ENCODE data around the gene NPTX2. TPM values are rescaled to one million over a fixed set of nuclear protein-coding genes. Genes with fewer than 3 reads are reported as not detected.
A peak's percentile ranks its signal among the peaks of the same experiment; 100 is the strongest.
"Not testable (repeated sequence)": the region's sequence is repeated elsewhere in the genome, so short reads cannot be mapped to it uniquely, and the experiment has no call there.

NPTX2 gene
- not detected for total RNA-seq

DNA sequence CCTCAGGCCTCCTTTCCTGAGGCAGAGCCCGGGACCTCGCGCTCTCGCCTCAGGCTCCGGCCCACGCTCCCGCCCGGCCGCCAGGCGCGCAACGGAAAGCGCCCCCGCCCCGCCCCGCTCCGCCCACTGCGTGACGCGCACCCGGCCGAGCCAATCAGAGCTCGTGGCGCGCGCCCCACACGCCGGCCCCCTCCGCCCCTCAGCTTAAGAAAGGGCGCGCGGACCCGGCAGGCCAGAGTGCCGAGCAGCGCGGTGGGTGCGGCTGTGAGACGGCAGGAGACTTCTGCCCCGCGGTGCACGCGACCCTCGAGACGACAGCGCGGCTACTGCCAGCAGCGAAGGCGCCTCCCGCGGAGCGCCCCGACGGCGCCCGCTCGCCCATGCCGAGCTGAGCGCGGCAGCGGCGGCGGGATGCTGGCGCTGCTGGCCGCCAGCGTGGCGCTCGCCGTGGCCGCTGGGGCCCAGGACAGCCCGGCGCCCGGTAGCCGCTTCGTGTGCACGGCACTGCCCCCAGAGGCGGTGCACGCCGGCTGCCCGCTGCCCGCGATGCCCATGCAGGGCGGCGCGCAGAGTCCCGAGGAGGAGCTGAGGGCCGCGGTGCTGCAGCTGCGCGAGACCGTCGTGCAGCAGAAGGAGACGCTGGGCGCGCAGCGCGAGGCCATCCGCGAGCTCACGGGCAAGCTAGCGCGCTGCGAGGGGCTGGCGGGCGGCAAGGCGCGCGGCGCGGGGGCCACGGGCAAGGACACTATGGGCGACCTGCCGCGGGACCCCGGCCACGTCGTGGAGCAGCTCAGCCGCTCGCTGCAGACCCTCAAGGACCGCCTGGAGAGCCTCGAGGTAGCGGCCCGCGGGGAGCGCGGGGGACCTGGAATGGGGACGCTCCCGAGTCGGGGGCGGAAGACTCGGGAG is at the start of gene NPTX2:
Gene NPTX2, plus strand, starts transcription at position 235 of the 909 bp plus-strand sequence. Its CDS starts 177 bp downstream, at position 412.
- Mint-ChIP-seq H3K27me3 (peaks cover 53% of the 10 kb centered on the region), H3K4me1 (ENCODE audit: low read depth) (peaks cover 2% of the 10 kb centered on the region), H3K4me3 (no peak within 1 kb of the TSS), H3K36me3 (no peaks in the 10 kb centered on the region), H3K27ac (no peak within 1 kb of the TSS), H3K9me3 (peaks cover 2% of the 10 kb centered on the region)
- DNase-seq, result peak; percentile 19
- intact Hi-C loops (cut with micrococcal nuclease), result no loop called here
- POLR2A ChIA-PET, result no interaction called here
- CTCF ChIA-PET, result no interaction called here

GRCh38 chr7:98567991-98568390 is 49.1 kb upstream of the NPTX2 start:
- Mint-ChIP-seq H3K27me3 (peaks cover 5% of the 10 kb centered on the region), H3K9me3 (peaks cover 13% of the 10 kb centered on the region), H3K4me1 (ENCODE audit: low read depth) (no peaks in the 10 kb centered on the region), H3K36me3 (no peaks in the 10 kb centered on the region), H3K27ac (no peak overlapping the region), H3K4me3 (no peak overlapping the region)
- CTCF ChIA-PET, result no interaction called here
- intact Hi-C loops (cut with micrococcal nuclease), result no loop called here
- no peak for DNase-seq
- POLR2A ChIA-PET, result no interaction called here

GRCh38 chr7:98568891-98569290 is 48.2 kb upstream of the NPTX2 start:
- ChIA-PET CTCF (no interaction called here), POLR2A (no interaction called here)
- peaks cover 4% of the 10 kb centered on the region for H3K27me3 Mint-ChIP-seq
- no peak for DNase-seq
- no peak overlapping the region for H3K4me3 Mint-ChIP-seq
- peaks cover 12% of the 10 kb centered on the region for H3K9me3 Mint-ChIP-seq
- H3K27ac Mint-ChIP-seq, result no peak overlapping the region
- no peaks in the 10 kb centered on the region for H3K4me1 Mint-ChIP-seq (ENCODE audit: low read depth)
- intact Hi-C loops (cut with micrococcal nuclease), result no loop called here
- no peaks in the 10 kb centered on the region for H3K36me3 Mint-ChIP-seq

DNA sequence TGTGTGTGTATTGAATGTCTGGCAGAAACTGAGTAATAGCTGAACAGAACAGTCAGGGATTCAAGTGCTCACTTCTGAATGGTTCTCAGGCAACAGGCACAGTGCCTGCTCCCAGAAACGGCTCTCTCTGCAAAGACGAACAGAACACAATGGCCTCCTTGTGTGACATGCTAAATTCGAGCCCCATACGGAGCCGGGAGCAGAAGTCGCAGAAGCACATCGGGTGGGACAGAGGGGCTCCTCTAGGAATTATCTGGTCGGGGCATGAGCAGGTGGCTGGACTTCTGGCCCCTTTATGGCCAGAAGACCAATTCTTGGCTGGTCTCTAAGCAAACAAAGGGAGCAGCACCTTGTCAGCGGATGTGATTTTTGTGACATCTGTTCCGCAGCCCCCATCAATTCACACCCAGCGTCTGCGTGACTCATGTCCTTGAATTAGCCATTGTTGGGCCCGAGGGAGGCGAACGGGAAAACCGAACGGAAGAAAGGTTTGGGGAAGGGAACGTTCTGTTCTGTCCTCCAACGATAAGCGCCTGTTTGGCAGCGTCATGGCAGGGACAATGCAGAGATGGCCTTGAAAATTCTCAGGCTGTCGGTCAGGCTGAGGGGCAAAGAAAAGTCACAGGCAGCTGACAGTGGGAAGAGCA is 47.3 kb upstream of the NPTX2 start:
- ChIA-PET CTCF (no interaction called here), POLR2A (no interaction called here)
- peaks cover 6% of the 10 kb centered on the region for H3K9me3 Mint-ChIP-seq
- no peaks in the 10 kb centered on the region for H3K36me3 Mint-ChIP-seq
- intact Hi-C loops (cut with micrococcal nuclease), result no loop called here
- DNase-seq, result no peak
- H3K27ac Mint-ChIP-seq, result no peak overlapping the region
- H3K27me3 Mint-ChIP-seq, result peaks cover 4% of the 10 kb centered on the region
- H3K4me3 Mint-ChIP-seq, result no peak overlapping the region
- no peaks in the 10 kb centered on the region for H3K4me1 Mint-ChIP-seq (ENCODE audit: low read depth)

- peaks cover 7% of the 10 kb centered on the region for H3K9me3 Mint-ChIP-seq
- no peaks in the 10 kb centered on the region for H3K4me1 Mint-ChIP-seq (ENCODE audit: low read depth)
- DNase-seq, result no peak
- ChIA-PET CTCF (no interaction called here), POLR2A (no interaction called here)
- H3K27me3 Mint-ChIP-seq, result peaks cover 4% of the 10 kb centered on the region
- H3K27ac Mint-ChIP-seq, result no peak overlapping the region
- no peaks in the 10 kb centered on the region for H3K36me3 Mint-ChIP-seq
- H3K4me3 Mint-ChIP-seq, result no peak overlapping the region
- intact Hi-C loops (cut with micrococcal nuclease), result no loop called here
Observed at GRCh38 chr7:98571006-98571405, 46.1 kb upstream of the NPTX2 start.

DNA sequence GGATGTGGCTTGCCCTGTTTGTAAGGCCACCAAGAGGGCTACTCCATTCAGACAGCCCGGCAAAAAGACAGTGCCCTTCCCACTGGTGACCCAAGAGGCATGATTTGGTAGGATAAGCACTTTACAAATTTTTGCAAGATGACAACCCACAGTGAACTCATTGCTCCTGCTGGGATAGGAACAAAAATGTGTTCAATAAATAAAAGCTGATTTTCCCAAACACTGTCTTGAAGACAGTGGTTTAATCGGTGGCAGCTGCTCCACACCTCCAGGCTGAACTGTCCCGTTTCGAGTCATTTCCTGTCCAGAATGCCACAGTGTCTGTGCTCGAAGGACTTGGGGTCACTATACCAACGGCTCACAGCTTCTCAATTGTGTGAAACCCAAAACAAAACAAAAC is 45.1 kb upstream of the NPTX2 start:
- Mint-ChIP-seq H3K9me3 (peaks cover 16% of the 10 kb centered on the region), H3K27me3 (no peaks in the 10 kb centered on the region), H3K4me3 (no peak overlapping the region), H3K36me3 (peaks cover 3% of the 10 kb centered on the region), H3K27ac (no peak overlapping the region), H3K4me1 (ENCODE audit: low read depth) (no peaks in the 10 kb centered on the region)
- ChIA-PET CTCF (no interaction called here), POLR2A (no interaction called here)
- DNase-seq, result no peak
- intact Hi-C loops (cut with micrococcal nuclease), result no loop called here

DNA sequence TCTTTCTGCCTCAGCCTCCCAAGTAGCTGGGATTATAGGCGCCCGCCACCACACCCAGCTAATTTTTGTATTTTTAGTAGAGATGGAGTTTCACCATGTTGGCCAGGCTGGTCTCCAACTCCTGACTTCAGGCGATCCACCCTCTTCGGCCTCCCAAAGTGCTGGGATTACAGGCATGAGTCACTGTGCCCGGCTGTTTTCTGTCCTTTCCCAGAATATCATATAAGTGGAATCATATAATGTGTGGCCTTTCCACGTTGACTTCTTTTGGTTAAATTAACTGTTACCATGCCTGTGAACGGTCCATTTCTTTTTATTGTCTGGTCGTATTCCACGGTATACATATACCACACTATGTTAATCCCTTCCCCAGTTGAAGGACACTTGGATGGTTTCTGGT is 44.4 kb upstream of the NPTX2 start:
- H3K27me3 Mint-ChIP-seq, CTCF ChIA-PET: not testable (repeated sequence)

DNA sequence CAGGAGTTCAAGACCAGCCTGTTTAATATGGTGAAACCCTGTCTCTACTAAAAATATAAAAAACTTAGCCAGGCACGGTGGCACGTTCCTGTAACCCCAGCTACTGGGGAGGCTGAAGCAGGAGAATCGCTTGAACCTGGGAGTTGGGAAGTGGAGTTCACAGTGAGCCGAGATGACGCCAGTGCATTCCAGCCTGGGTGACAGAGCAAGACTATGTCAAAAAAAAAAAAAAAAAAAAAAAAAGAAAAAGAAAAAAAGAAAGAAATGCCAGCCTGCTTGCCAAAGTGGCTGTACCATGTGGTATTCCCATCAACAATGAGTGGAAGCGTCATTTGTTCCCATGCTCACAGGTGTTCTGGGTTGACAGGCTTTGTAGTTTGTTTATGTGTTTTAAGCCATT is 43.3 kb upstream of the NPTX2 start:
- H3K36me3 Mint-ChIP-seq, result peaks cover 3% of the 10 kb centered on the region
- intact Hi-C loops (cut with micrococcal nuclease), result no loop called here
- no peak for DNase-seq
- no peak overlapping the region for H3K4me3 Mint-ChIP-seq
- no peak overlapping the region for H3K27ac Mint-ChIP-seq
- H3K27me3 Mint-ChIP-seq, result no peaks in the 10 kb centered on the region
- ChIA-PET POLR2A (no interaction called here), CTCF (no interaction called here)
- H3K4me1 Mint-ChIP-seq (ENCODE audit: low read depth), result no peaks in the 10 kb centered on the region
- peaks cover 18% of the 10 kb centered on the region for H3K9me3 Mint-ChIP-seq

More for the DNA sequence above, 44.4 kb upstream of the NPTX2 start:
- intact Hi-C loops (cut with micrococcal nuclease); H3K27ac Mint-ChIP-seq; DNase-seq; POLR2A ChIA-PET; H3K36me3 Mint-ChIP-seq; H3K4me3 Mint-ChIP-seq; H3K4me1 Mint-ChIP-seq (ENCODE audit: low read depth): not testable (repeated sequence)
- H3K9me3 Mint-ChIP-seq, result peaks cover 18% of the 10 kb centered on the region

DNA sequence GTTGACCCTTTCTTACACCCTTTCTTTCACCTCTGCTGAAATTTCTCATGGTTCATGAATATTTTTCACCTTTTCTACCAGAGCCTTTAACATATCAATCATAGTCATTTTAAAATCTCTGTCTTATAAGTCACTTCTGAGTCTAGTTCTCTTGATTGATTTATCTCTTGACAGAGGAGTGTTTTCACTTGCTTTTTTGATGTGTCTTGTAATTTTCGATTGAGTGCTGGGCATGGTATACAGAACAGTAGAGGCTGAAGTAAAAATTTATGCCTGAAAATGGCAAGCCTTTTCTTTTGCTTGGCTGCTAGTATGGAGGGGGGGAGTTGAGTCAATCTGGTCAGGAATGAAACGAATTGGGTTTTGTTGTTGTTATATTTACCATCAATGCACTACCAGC is 41.2 kb upstream of the NPTX2 start:
- H3K27ac Mint-ChIP-seq, result no peak overlapping the region
- H3K4me3 Mint-ChIP-seq, result no peak overlapping the region
- POLR2A ChIA-PET, result no interaction called here
- CTCF ChIA-PET, result no interaction called here
- no peak for DNase-seq
- no peaks in the 10 kb centered on the region for H3K4me1 Mint-ChIP-seq (ENCODE audit: low read depth)
- intact Hi-C loops (cut with micrococcal nuclease), result no loop called here
- peaks cover 18% of the 10 kb centered on the region for H3K9me3 Mint-ChIP-seq
- H3K36me3 Mint-ChIP-seq, result peaks cover 3% of the 10 kb centered on the region
- H3K27me3 Mint-ChIP-seq, result no peaks in the 10 kb centered on the region

- intact Hi-C loops (cut with micrococcal nuclease), result no loop called here
- no peaks in the 10 kb centered on the region for H3K36me3 Mint-ChIP-seq
- peaks cover 17% of the 10 kb centered on the region for H3K9me3 Mint-ChIP-seq
- H3K27ac Mint-ChIP-seq, result no peak overlapping the region
- POLR2A ChIA-PET, result no interaction called here
- H3K27me3 Mint-ChIP-seq, result no peaks in the 10 kb centered on the region
- H3K4me1 Mint-ChIP-seq (ENCODE audit: low read depth), result no peaks in the 10 kb centered on the region
- CTCF ChIA-PET, result no interaction called here
- no peak for DNase-seq
- no peak overlapping the region for H3K4me3 Mint-ChIP-seq
Observed at GRCh38 chr7:98584830-98585229, 32.3 kb upstream of the NPTX2 start.

DNA sequence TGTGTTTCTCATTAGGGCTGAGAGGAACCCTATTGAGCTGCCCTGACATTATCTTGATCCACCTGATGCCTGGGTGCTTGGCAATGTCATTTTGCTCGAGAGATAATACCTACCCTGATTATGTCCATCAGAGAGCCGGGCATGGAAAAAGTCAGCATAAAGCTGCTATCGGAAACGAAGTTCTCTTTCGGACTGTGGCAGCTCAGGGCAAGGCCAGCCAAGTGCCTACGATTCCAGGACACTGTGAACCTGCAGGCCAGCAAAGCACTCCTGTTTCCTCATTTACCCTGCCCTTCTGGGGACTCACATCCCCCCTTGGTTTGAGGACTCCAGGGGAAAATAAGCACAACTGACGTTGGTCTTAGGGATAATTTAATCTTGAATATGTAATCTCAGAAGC is 25.2 kb upstream of the NPTX2 start:
- Mint-ChIP-seq H3K4me1 (ENCODE audit: low read depth) (no peaks in the 10 kb centered on the region), H3K36me3 (no peaks in the 10 kb centered on the region), H3K27me3 (peaks cover 2% of the 10 kb centered on the region), H3K9me3 (no peaks in the 10 kb centered on the region), H3K4me3 (no peak overlapping the region), H3K27ac (no peak overlapping the region)
- no peak for DNase-seq
- ChIA-PET POLR2A (no interaction called here), CTCF (no interaction called here)
- intact Hi-C loops (cut with micrococcal nuclease), result no loop called here

DNA sequence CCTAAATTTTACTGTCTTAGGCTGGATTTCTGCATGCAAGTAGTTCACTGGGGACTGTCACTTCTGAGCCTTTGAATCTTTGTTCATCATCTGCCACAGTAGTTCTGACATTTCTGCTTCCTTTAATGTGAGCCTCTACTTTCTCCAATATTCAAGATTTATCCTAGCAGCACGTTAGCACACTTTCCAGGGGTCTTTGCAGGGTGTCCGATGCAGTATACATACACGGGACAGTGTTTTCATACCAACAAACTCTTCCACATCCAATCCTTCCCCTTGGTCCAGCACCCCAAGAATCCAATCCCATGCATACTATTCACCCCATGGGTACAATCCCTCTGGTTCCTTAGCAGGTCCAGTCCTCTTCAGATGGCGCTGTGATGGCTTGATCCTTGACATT is 22.7 kb upstream of the NPTX2 start:
- H3K4me1 Mint-ChIP-seq (ENCODE audit: low read depth), result no peaks in the 10 kb centered on the region
- H3K36me3 Mint-ChIP-seq, result no peaks in the 10 kb centered on the region
- ChIA-PET POLR2A (no interaction called here), CTCF (no interaction called here)
- DNase-seq, result no peak
- intact Hi-C loops (cut with micrococcal nuclease), result no loop called here
- H3K27me3 Mint-ChIP-seq, result peaks cover 5% of the 10 kb centered on the region
- no peaks in the 10 kb centered on the region for H3K9me3 Mint-ChIP-seq
- no peak overlapping the region for H3K4me3 Mint-ChIP-seq
- no peak overlapping the region for H3K27ac Mint-ChIP-seq

GRCh38 chr7:98594787-98595186 is 22.3 kb upstream of the NPTX2 start:
- H3K36me3 Mint-ChIP-seq, result no peaks in the 10 kb centered on the region
- H3K4me1 Mint-ChIP-seq (ENCODE audit: low read depth), result no peaks in the 10 kb centered on the region
- H3K9me3 Mint-ChIP-seq, result no peaks in the 10 kb centered on the region
- no peak overlapping the region for H3K4me3 Mint-ChIP-seq
- no peak overlapping the region for H3K27ac Mint-ChIP-seq
- ChIA-PET CTCF (no interaction called here), POLR2A (no interaction called here)
- H3K27me3 Mint-ChIP-seq, result peaks cover 5% of the 10 kb centered on the region
- DNase-seq, result no peak
- intact Hi-C loops (cut with micrococcal nuclease), result no loop called here

Measured in activated CD4-positive, alpha-beta memory T cell treated with anti-CD3 and anti-CD28 coated beads for 36 hours (primary cell).